ENCODE measurements around the gene NMRK1.

DNA sequence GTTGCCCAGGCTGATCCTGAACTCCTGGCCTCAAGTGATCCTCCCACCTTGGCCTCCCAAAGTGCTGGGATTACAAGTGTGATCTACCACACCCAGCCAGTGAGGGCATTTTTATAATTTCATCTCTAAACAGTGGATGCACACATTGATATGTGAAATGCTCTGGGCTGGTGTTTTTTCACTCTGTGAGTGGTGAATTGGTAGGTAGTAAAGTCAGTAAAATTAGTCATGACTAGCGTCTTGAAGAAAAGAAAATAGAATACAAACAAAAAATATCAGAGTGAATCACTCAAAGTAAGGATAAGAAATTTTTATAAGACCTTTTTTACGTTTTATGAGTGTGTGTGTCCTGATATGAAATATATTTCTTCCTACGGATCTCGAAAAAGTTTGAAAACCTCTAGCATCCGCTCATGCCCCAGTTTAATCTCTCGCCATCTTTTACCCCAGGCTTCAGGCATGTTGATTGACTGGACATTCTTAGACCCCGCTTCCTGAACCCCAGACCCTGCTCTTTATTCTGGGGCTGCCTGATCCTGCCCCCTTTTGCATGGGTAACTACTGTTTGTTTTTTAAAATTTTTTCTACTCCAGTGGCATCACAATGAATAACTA is 14.3 kb upstream of the NMRK1 start:
- TF ChIP-seq, protein P1, sequence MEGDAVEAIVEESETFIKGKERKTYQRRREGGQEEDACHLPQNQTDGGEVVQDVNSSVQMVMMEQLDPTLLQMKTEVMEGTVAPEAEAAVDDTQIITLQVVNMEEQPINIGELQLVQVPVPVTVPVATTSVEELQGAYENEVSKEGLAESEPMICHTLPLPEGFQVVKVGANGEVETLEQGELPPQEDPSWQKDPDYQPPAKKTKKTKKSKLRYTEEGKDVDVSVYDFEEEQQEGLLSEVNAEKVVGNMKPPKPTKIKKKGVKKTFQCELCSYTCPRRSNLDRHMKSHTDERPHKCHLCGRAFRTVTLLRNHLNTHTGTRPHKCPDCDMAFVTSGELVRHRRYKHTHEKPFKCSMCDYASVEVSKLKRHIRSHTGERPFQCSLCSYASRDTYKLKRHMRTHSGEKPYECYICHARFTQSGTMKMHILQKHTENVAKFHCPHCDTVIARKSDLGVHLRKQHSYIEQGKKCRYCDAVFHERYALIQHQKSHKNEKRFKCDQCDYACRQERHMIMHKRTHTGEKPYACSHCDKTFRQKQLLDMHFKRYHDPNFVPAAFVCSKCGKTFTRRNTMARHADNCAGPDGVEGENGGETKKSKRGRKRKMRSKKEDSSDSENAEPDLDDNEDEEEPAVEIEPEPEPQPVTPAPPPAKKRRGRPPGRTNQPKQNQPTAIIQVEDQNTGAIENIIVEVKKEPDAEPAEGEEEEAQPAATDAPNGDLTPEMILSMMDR (conservative IDR thresholded peaks at IDR 0.05; ENCODE audit: low read length): no peak
- TF ChIP-seq EZH2phosphoT487 (IDR thresholded peaks at IDR 0.05; ENCODE audit: borderline replicate concordance, low read depth, low read length): no peak
